Panc1 (cell line): ENCODE measurements around the gene STX18. TPM values are rescaled to one million over a fixed set of nuclear protein-coding genes. Genes with fewer than 3 reads are reported as not detected.
A peak's percentile ranks its signal among the peaks of the same experiment; 100 is the strongest.

Source experiments
- ATAC-seq: fragments of 200-7000 bp; cut with Tn5 transposase; 2 replicates; pipeline ENCODE4 v1.9.1; 2020; ENCODE audit warnings: mild to moderate bottlenecking, moderate library complexity
- BruUV-seq: library from RNA; stranded (reverse); fragments of 400-500 nt; replicated peaks from 2 replicates; lab custom pipeline; 2021; lab: Mats Ljungman, UMichigan
- CTCF ChIA-PET: fragments of 300-600 bp; sonication (Branson Sonifier 250); formaldehyde crosslinking; loops from one replicate; lab custom pipeline; 2022; ENCODE audit warnings: antibody characterized with exemption; lab: Charles Lee
- POLR2A ChIA-PET: fragments of 300-600 bp; sonication (Branson Sonifier 250); formaldehyde crosslinking; loops from one replicate; lab custom pipeline; 2022; ENCODE audit warnings: antibody characterized with exemption; lab: Charles Lee
- DNase-seq: peaks from one replicate; pipeline ENCODE4 v3.0.0-alpha.2; 2010; ENCODE audit warnings: low read depth, low spot score
- H3K27ac ChIP-seq: 2 replicates; pipeline ENCODE4 v1.5.1; 2011; ENCODE audit warnings: mild to moderate bottlenecking, low read length, inconsistent platforms
- H3K27me3 ChIP-seq: fragments of 200-500 bp; sonication (Bioruptor generic); 2 replicates; pipeline ENCODE4 v1.6.0; 2014; ENCODE audit warnings: low read length, inconsistent platforms; ENCODE audit not compliant: control insufficient read depth, insufficient read depth
- H3K36me3 ChIP-seq: fragments of 200-500 bp; sonication (Bioruptor generic); 2 replicates; pipeline ENCODE4 v1.5.1; 2014; ENCODE audit warnings: inconsistent platforms, mild to moderate bottlenecking, low read length, moderate library complexity; ENCODE audit not compliant: control insufficient read depth, insufficient read depth
- H3K4me1 ChIP-seq: 2 replicates; pipeline ENCODE4 v1.5.1; 2011; ENCODE audit warnings: inconsistent platforms, mild to moderate bottlenecking, low read length, moderate library complexity; ENCODE audit not compliant: control insufficient read depth, insufficient read depth
- H3K4me3 ChIP-seq, 2 experiments: 2 replicates each; pipeline ENCODE4 v1.5.1; 2011 to 2012; ENCODE audit warnings: low read depth in 2 of 2, low read length in 2 of 2, mild to moderate bottlenecking in 2 of 2, inconsistent platforms in 1 of 2, moderate library complexity in 1 of 2
- H3K9me3 ChIP-seq: fragments of 200-500 bp; sonication (Bioruptor generic); 2 replicates; pipeline ENCODE4 v1.5.1; 2014; ENCODE audit warnings: low read depth, mild to moderate bottlenecking, inconsistent platforms, low read length, moderate library complexity; ENCODE audit not compliant: control insufficient read depth, insufficient read depth
- POLR2AphosphoS5 ChIP-seq: IDR thresholded peaks from 2 replicates; pipeline ENCODE4 v1.6.1; 2012; ENCODE audit warnings: mild to moderate bottlenecking, low read depth, low read length, moderate library complexity
- SIN3A ChIP-seq: IDR thresholded peaks from 2 replicates; pipeline ENCODE4 v1.6.1; 2012; ENCODE audit warnings: low read depth, mild to moderate bottlenecking, low read length, moderate library complexity, borderline replicate concordance; ENCODE audit not compliant: insufficient read depth
- TCF7L2 ChIP-seq: IDR thresholded peaks from 2 replicates; pipeline ENCODE4 v1.6.1; 2011; ENCODE audit warnings: mild to moderate bottlenecking, low read depth, low read length, inconsistent platforms
- in situ Hi-C: cut with HindIII; loops from 2 replicates; pipeline ENCODE4 v1.10.0; 2016; ENCODE audit warnings: low sequenced_read_pairs, low pct_unique_long_range_greater_than_20kb
- intact Hi-C: fragments of 100-400 bp; cut with micrococcal nuclease; formaldehyde crosslinking; loops from one replicate; pipeline ENCODE4 v1.10.0; 2022; ENCODE audit not compliant: unreplicated experiment
- total RNA-seq: library from RNA; stranded (reverse); gene quantifications from one replicate; pipeline ENCODE4 v1.2.1, GENCODE V29; 2021; ENCODE audit not compliant: unreplicated experiment
- TF ChIP-seq, protein P1 (sequence below), 2 experiments: IDR thresholded peaks; 2 replicates each; pipeline ENCODE4 v1.6.1; 2011 to 2012; ENCODE audit warnings: low read depth in 2 of 2, control low read depth in 1 of 2, low read length in 1 of 2, mild to moderate bottlenecking in 1 of 2, moderate library complexity in 1 of 2; ENCODE audit not compliant: insufficient read depth in 1 of 2
- TF ChIP-seq, protein P2 (sequence below): fragments of 450-650 bp; IDR thresholded peaks from 2 replicates; pipeline ENCODE4 v1.5.1; 2017; ENCODE audit warnings: mild to moderate bottlenecking

The STX18 gene
- total RNA-seq, 1 experiment from 2014 or later, result 15.0 TPM

DNA sequence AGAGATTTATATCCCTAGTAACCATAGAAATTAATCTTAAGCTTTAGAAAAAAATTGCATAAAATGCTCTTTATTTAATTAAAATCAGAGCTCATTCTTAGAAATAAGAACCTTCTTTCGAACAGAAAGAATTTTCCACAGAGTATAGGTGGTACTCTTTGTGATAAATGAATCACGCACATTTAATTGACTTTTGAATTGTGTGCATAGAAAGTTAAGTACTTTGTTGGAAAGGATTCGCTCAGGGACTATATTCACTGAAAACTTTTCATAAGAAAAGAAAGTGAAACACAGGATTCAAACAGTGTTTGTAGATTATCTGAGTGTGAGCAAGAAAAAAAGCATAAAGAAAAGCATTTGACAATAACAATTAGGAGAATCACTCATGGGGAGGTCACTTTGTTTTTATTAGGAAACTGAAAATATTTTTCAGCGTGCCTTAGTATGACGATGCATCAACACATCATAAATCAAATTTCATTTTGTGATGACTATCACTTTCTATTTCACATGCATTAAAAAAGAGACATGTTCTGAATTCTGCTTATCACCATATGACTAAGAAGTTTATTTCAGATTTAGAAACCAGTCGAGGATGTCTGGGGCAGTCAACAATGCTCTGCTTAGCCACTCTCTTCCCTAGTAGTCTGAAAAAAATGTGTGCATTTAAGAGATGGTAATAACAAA lies 49.5 kb downstream of the STX18 start:
- H3K4me3 ChIP-seq, result no peak overlapping the region
- no peak for DNase-seq
- TF ChIP-seq, protein P1, sequence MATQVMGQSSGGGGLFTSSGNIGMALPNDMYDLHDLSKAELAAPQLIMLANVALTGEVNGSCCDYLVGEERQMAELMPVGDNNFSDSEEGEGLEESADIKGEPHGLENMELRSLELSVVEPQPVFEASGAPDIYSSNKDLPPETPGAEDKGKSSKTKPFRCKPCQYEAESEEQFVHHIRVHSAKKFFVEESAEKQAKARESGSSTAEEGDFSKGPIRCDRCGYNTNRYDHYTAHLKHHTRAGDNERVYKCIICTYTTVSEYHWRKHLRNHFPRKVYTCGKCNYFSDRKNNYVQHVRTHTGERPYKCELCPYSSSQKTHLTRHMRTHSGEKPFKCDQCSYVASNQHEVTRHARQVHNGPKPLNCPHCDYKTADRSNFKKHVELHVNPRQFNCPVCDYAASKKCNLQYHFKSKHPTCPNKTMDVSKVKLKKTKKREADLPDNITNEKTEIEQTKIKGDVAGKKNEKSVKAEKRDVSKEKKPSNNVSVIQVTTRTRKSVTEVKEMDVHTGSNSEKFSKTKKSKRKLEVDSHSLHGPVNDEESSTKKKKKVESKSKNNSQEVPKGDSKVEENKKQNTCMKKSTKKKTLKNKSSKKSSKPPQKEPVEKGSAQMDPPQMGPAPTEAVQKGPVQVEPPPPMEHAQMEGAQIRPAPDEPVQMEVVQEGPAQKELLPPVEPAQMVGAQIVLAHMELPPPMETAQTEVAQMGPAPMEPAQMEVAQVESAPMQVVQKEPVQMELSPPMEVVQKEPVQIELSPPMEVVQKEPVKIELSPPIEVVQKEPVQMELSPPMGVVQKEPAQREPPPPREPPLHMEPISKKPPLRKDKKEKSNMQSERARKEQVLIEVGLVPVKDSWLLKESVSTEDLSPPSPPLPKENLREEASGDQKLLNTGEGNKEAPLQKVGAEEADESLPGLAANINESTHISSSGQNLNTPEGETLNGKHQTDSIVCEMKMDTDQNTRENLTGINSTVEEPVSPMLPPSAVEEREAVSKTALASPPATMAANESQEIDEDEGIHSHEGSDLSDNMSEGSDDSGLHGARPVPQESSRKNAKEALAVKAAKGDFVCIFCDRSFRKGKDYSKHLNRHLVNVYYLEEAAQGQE (IDR thresholded peaks at IDR 0.05; ENCODE audit: insufficient read depth in 1 of 2, low read depth in 2 of 2, low read length in 1 of 2), result no peak
- TF ChIP-seq, protein P2, sequence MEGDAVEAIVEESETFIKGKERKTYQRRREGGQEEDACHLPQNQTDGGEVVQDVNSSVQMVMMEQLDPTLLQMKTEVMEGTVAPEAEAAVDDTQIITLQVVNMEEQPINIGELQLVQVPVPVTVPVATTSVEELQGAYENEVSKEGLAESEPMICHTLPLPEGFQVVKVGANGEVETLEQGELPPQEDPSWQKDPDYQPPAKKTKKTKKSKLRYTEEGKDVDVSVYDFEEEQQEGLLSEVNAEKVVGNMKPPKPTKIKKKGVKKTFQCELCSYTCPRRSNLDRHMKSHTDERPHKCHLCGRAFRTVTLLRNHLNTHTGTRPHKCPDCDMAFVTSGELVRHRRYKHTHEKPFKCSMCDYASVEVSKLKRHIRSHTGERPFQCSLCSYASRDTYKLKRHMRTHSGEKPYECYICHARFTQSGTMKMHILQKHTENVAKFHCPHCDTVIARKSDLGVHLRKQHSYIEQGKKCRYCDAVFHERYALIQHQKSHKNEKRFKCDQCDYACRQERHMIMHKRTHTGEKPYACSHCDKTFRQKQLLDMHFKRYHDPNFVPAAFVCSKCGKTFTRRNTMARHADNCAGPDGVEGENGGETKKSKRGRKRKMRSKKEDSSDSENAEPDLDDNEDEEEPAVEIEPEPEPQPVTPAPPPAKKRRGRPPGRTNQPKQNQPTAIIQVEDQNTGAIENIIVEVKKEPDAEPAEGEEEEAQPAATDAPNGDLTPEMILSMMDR, result no peak
- no peak for TF ChIP-seq POLR2AphosphoS5
- TF ChIP-seq SIN3A, result no peak
- TF ChIP-seq TCF7L2, result no peak
- no peaks in the 10 kb centered on the region for H3K36me3 ChIP-seq
- no peaks in the 10 kb centered on the region for H3K27me3 ChIP-seq
- H3K4me1 ChIP-seq, result peaks cover 6% of the 10 kb centered on the region
- peak overlapping the region; percentile 4; the same call in 1 of the 2 replicates for H3K27ac ChIP-seq
- ChIA-PET CTCF (no interaction called here), POLR2A (no interaction called here)
- intact Hi-C loops, result no loop called here
- H3K9me3 ChIP-seq, result no peaks in the 10 kb centered on the region
- in situ Hi-C loops, result no loop called here
- no peak; the same call in 1 of the 2 replicates for ATAC-seq
- BruUV-seq, result no TSS peak

DNA sequence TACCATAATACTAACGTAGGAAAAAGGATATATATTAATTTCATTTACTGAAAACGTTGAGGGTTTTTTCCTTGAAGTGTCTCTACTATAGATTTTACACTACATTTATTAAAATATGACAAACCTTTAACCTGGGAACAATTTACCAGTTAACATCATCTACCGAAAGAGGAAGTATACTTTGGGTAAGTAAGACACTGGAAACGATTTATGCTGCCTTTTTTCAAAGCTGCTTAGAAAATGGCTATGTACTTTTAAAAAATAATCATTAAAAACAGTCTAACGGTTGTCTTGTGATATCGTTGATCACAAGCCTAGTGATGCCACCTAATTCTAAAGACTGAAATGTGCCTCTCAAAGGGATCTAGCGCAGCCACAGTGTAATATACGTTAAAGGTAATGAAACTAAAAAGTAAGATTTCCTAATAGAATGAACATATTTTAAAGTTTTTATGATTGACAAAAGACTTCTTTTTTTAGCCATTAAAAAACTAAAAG lies 50.4 kb downstream of the STX18 start:
- ChIA-PET CTCF (no interaction called here), POLR2A (no interaction called here)
- H3K9me3 ChIP-seq, result no peaks in the 10 kb centered on the region
- H3K4me1 ChIP-seq, result peaks cover 6% of the 10 kb centered on the region
- H3K4me3 ChIP-seq, result no peak overlapping the region; a peak in 1 of 4 replicates
- H3K27ac ChIP-seq, result peak overlapping the region; percentile 69
- intact Hi-C loops, result no loop called here
- no TSS peak for BruUV-seq
- ATAC-seq (no peak), DNase-seq (no peak)
- no peaks in the 10 kb centered on the region for H3K36me3 ChIP-seq
- in situ Hi-C loops, result no loop called here
- TF ChIP-seq POLR2AphosphoS5 (no peak), SIN3A (no peak), TCF7L2 (no peak)
- TF ChIP-seq, protein P1 (IDR thresholded peaks at IDR 0.05; ENCODE audit: insufficient read depth in 1 of 2, low read depth in 2 of 2, low read length in 1 of 2), result no peak
- TF ChIP-seq, protein P2, result no peak
- no peaks in the 10 kb centered on the region for H3K27me3 ChIP-seq
